Breast epithelium (tissue), 4 donors: ENCODE results near the gene USF1. TPM values are rescaled to one million over a fixed set of nuclear protein-coding genes. Genes with fewer than 3 reads are reported as not detected.

Experiments used
- DNase-seq, 2 donors: peaks; one replicate each; pipeline ENCODE4 v3.0.0-alpha.2; 2019; ENCODE audit warnings: low spot score in 2 of 2
- H3K27ac ChIP-seq, 2 donors: fragments of 200-600 bp; sonication (generic) in 1 of 2; one replicate each; pipeline ENCODE4 v1.5.1; 2016 to 2019; ENCODE audit warnings: mild to moderate bottlenecking in 1 of 2
- H3K27me3 ChIP-seq, 2 donors: fragments of 200-600 bp; sonication (generic) in 1 of 2; one replicate each; pipeline versions ENCODE4 v1.5.1 to v1.6.0; 2017 to 2019; ENCODE audit warnings: control low read depth in 1 of 2, mild to moderate bottlenecking in 1 of 2
- H3K36me3 ChIP-seq: fragments of 200-600 bp; one replicate; pipeline ENCODE4 v1.5.1; 2019
- H3K4me1 ChIP-seq, 2 donors: fragments of 200-600 bp; sonication (generic); one replicate each; pipeline ENCODE4 v1.5.1; 2016 to 2019; ENCODE audit warnings: control low read depth in 1 of 2
- H3K4me3 ChIP-seq, 3 donors: fragments of 200-600 bp; sonication (generic); 1 replicate in 2 of 3; 2 replicates in 1 of 3; pipeline ENCODE4 v1.5.1; 2016 to 2019; ENCODE audit warnings: mild to moderate bottlenecking in 3 of 3, moderate library complexity in 2 of 3
- H3K9me3 ChIP-seq, 2 donors: fragments of 200-600 bp; sonication (generic) in 1 of 2; one replicate each; pipeline ENCODE4 v1.5.1; 2016 to 2019; ENCODE audit warnings: control low read depth in 1 of 2
- CTCF ChIP-seq, 3 donors: fragments of 450-650 bp; IDR thresholded peaks; one replicate each; pipeline ENCODE4 v1.5.1; 2016 to 2017; ENCODE audit warnings: antibody characterized with exemption in 3 of 3, mild to moderate bottlenecking in 3 of 3, moderate library complexity in 3 of 3
- POLR2A ChIP-seq: fragments of 450-650 bp; IDR thresholded peaks from one replicate; pipeline ENCODE4 v1.6.1; 2016; ENCODE audit warnings: antibody characterized with exemption, mild to moderate bottlenecking, moderate library complexity
- POLR2AphosphoS5 ChIP-seq, 3 donors: sonication (generic); formaldehyde crosslinking; IDR thresholded peaks; one replicate each; pipeline ENCODE4 v1.6.1; 2017; ENCODE audit warnings: antibody characterized with exemption in 3 of 3
- intact Hi-C: fragments of 100-400 bp; cut with DNase I; formaldehyde crosslinking; loops from one replicate; pipeline ENCODE4 v1.15.1; 2023; ENCODE audit warnings: low total_unique reads
- total RNA-seq, 3 donors: library from RNA; depleted of rRNA; stranded (reverse); fragments of >200 nt; gene quantifications; one replicate each; pipeline ENCODE4 v1.1.0, GENCODE V29; 2016

USF1 gene
- total RNA-seq, 3 donors from 2014 or later: 64.5 to 70.8 (median 64.6) TPM

- no peak for TF ChIP-seq POLR2AphosphoS5 (IDR thresholded peaks at IDR 0.05)
- TF ChIP-seq CTCF (IDR thresholded peaks at IDR 0.05): no peak
- TF ChIP-seq POLR2A: no peak
- no peak for DNase-seq
Observed at GRCh38 chr1:161048949-161049722, 3.4 kb upstream of the USF1 start.

DNA sequence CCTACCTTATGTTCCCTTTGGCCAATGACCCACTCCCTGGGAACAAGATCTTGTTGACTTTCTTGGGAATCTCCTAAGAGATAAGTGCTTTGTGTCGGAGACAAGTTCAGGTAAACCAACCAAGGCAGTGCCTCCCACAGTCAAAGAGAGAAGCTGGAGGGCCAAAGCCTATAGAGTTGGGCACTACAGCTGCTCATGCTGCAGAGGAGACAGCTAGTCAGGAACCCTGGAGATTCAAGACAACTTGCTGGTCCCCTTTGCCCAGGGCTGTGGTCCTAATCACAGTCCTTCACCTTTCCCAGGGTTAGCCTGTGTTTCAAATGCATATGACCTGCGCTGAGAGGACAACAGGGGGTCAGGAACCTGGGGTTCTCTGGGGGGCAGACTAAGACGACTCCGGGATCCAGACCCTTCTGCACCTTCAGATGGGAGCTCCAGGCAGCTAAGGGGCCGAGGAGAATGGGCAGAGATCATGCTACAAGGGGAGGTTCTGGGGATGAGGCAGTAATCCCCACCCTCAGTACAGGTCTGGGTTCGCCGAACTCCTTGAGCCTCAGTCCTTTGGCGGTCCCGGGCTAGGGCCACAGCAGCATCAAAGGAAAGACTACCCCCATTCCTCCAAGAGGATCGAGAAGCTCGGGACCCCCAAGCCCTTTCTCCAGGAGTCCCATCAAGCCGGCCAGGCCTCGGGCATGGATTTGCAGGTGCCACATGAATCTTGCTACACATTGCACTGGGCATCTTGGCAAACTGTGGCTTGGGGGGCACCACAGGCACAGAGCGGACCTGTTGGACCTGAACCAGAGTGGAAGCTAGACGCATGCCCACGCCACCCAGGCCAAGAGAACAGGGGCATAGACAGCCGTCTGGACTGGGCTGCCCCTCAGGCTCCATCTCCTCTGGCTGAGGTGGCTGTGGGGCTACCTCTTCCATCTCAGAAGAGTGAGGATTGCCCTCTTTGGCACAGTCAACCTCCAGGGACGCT is 2.0 kb upstream of the USF1 start:
- Histone ChIP-seq H3K9me3 (no peaks in the 10 kb centered on the region), H3K27me3 (no peaks in the 10 kb centered on the region), H3K27ac (no peak overlapping the region), H3K4me1 (no peaks in the 10 kb centered on the region), H3K36me3 (no peaks in the 10 kb centered on the region), H3K4me3 (no peak overlapping the region)
- TF ChIP-seq CTCF (IDR thresholded peaks at IDR 0.05): no peak
- TF ChIP-seq POLR2A: no peak
- no peak for TF ChIP-seq POLR2AphosphoS5 (IDR thresholded peaks at IDR 0.05)
- DNase-seq: no peak
- intact Hi-C loops: no loop called here

More at GRCh38 chr1:161048949-161049722, 3.4 kb upstream of the USF1 start:
- intact Hi-C loops: no loop called here
- Histone ChIP-seq H3K9me3 (no peaks in the 10 kb centered on the region), H3K36me3 (no peaks in the 10 kb centered on the region), H3K4me3 (no peak overlapping the region), H3K4me1 (no peaks in the 10 kb centered on the region), H3K27me3 (no peaks in the 10 kb centered on the region), H3K27ac (no peak overlapping the region)

GRCh38 chr1:161046605-161047228 is 940 bp upstream of the USF1 start:
- intact Hi-C loops: no loop called here

DNA sequence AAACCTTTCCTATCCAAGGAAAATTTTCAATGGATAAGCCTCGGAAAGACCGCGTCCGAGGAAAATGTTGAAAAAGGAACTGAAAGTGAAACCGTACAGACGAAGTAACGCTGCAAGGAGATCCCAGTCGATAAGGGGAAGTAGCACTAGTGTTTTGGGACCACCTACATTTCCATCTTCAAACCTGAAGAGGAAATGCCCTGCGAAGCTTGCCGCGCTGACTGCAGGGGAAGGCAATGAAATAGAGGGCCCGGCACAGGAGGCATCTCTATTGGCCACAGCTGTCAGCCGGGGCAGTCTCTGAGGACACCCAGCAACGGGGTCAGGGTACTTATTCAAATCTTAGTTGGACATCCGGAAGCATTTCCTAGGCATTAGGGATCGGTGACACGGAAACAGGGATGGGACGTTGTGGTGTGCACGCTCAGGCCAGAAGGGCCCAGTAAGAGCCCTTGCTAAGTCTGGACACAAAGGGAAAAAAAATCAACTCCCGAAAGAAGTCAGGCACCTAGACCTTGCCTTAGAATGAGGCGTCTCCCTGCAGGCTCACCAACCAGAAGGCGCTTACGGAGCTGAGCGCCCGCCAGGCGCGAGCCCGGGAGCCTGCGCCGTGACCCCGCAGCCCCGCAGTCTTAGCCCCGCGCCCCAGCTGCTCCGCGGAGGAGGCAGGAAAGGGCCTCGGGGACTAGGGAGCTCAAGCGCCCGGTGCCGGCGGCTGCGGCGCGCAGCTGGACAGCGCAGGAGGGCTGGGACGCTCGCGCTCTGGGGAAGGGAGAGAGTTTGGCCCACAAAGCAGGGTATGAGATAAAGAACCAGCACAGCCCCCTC is 655 bp downstream of the USF1 start:
- Histone ChIP-seq H3K4me3 (peak overlapping the region; percentile 81 to 94 (median 92)), H3K36me3 (no peaks in the 10 kb centered on the region), H3K4me1 (no peaks in the 10 kb centered on the region), H3K27ac (peak overlapping the region; percentile 91 to 96), H3K27me3 (no peaks in the 10 kb centered on the region), H3K9me3 (no peaks in the 10 kb centered on the region)
- no peak for TF ChIP-seq CTCF (IDR thresholded peaks at IDR 0.05)
- no peak for TF ChIP-seq POLR2A
- TF ChIP-seq POLR2AphosphoS5 (IDR thresholded peaks at IDR 0.05): peak in 2 of 3 donors; percentile 34 to 54
- intact Hi-C loops: no loop called here
- peak; percentile 40 to 56 for DNase-seq

More at GRCh38 chr1:161046605-161047228, 940 bp upstream of the USF1 start:
- Histone ChIP-seq H3K4me1 (no peaks in the 10 kb centered on the region), H3K4me3 (peak overlapping the region; percentile 81 to 94 (median 92)), H3K27me3 (no peaks in the 10 kb centered on the region), H3K36me3 (no peaks in the 10 kb centered on the region), H3K27ac (peak overlapping the region; percentile 91 to 96), H3K9me3 (no peaks in the 10 kb centered on the region)
- TF ChIP-seq POLR2A: no peak
- TF ChIP-seq POLR2AphosphoS5 (IDR thresholded peaks at IDR 0.05): no peak
- no peak for TF ChIP-seq CTCF (IDR thresholded peaks at IDR 0.05)
- no peak for DNase-seq
